ENCODE measurements around the gene CHCHD3.
A peak's percentile ranks its signal among the peaks of the same experiment; 100 is the strongest.

CHCHD3 gene

DNA sequence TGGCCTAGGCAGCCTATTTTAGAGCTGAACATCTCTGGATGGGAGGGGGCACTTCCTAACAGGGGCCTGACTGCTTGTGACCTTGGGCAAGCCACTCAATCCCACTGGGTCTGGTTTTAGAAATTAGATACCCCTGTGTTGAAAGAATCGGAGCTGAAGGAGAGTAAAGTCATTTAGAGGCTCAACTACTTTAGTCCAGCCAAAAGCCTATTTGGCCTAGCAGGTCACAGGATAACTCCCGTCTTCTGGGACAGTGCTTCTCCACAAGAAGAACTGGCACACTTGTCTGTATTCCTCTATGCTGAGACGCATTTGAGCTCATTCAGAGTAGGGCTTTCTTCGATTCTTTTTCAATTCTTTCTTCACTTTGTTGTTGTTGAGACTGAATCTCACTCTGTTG lies 224.2 kb downstream of the CHCHD3 start:
- no peak for DNase-seq

GRCh38 chr7:132857031-132857430 lies 224.9 kb downstream of the CHCHD3 start:
- no peak for DNase-seq

GRCh38 chr7:132856416-132856815 lies 225.5 kb downstream of the CHCHD3 start:
- DNase-seq, result no peak

DNA sequence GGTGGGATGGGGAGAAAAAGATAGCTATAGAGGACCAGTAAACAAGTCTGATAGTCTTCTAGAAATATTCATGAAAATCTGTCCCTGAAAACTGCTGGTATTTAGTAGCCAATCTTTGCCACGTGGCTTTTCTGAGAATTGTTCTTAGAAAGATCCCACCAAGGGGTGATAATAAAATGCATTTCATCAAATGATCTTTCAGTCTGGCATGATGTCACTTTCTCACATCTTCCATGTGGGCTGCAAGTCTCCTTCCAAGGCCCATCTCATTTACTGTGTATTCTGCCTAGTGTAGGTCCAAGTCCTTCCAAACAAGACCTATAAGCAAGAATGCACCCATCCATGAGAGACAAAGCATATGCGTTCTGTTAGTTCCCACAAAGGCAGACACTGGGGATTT lies 226.0 kb downstream of the CHCHD3 start:
- DNase-seq, result no peak

- no peak for DNase-seq
Observed at GRCh38 chr7:132854238-132854637, 227.7 kb downstream of the CHCHD3 start.

- no peak for DNase-seq
Observed at GRCh38 chr7:132847376-132847775, 234.5 kb downstream of the CHCHD3 start.

DNA sequence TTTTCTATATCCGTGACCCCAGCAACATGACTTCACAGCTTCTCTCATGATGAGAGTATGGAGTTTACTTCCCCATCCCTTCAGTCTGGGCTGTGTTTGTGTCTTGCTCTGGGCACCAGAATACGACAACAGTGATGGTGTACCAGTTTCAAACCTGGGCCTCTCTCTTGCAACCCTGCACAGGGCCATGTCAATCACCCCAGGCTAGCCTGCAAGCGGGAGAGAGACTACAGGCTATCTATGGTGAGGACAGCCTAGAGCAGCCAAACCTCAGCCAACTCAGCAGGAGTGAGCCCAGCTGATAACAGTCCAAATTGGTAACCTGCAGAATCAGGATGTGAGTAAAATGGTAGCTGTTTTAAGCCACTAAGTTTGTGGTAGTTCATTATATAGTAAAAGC lies 235.8 kb downstream of the CHCHD3 start:
- DNase-seq, result no peak

GRCh38 chr7:132842478-132842877 lies 239.4 kb downstream of the CHCHD3 start:
- DNase-seq, result no peak

GRCh38 chr7:132840199-132840598 lies 241.7 kb downstream of the CHCHD3 start:
- DNase-seq, result no peak

GRCh38 chr7:132838313-132838712 lies 243.6 kb downstream of the CHCHD3 start:
- no peak for DNase-seq

DNA sequence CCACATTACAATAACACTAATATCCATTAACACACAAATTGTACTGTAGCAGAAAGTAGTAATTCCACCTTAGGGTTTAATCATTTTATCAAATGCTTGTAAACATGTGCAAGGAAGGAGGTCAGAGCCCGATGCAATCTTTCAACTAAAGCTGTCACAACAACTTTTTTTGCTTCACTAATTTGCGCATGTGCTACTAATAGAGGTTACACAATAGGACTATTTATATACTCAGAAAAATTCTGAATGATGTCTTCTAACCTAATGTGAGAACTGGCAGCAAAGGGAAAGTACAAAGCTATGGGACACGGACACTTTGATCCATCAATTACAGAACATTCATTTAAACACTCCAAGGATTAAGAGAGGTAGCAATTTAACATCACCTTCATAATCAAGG lies 244.4 kb downstream of the CHCHD3 start:
- DNase-seq, result no peak

GRCh38 chr7:132836746-132837145 lies 245.1 kb downstream of the CHCHD3 start:
- DNase-seq, result peak; percentile 75

GRCh38 chr7:132830941-132831340 lies 250.9 kb downstream of the CHCHD3 start:
- no peak for DNase-seq

GRCh38 chr7:132828502-132828901 lies 253.4 kb downstream of the CHCHD3 start:
- DNase-seq, result no peak

GRCh38 chr7:132825932-132826835 lies 255.7 kb downstream of the CHCHD3 start:
- no peak for DNase-seq

- no peak for DNase-seq
Observed at GRCh38 chr7:132825222-132825621, 256.7 kb downstream of the CHCHD3 start.

DNA sequence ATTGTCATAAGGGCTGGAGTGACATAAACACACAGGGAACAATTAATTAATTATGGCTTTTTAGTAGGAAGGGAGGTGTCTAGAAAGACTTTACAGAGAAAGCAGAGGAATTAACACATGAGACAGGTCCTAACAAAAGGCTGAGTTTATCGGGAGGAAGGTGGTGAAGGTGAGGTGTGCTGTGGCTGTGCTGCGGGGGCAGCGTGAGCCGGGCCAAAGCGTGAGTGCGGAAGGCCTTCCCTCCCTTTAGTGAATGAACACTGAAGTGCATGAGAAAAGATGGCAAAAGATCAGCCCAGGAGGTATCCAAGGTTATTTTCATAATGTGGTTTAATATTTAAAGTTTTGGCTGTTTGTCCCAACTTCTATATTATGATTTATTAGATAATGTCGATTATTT lies 262.2 kb downstream of the CHCHD3 start:
- no peak for DNase-seq

DNA sequence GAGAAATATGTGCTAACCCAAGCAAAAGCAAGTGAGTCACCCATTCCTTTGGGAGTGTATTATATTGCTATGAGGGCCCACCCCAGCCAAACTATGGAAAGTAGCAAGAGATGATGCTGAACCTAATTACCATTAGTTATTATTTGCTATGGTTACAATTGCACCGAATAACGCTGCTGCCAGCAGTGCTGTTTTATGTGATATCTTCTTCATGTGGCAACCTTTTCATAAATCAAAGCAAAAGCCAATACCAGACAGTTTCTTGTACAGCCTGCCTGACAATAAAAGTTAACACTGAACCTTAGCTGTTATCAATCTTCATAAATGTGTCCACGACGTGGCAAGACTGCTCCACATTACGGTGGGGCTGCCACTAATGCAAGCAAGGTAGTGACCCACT lies 263.9 kb downstream of the CHCHD3 start:
- DNase-seq, result no peak

GRCh38 chr7:132815696-132816311 lies 266.1 kb downstream of the CHCHD3 start:
- peak; percentile 2 for DNase-seq

DNA sequence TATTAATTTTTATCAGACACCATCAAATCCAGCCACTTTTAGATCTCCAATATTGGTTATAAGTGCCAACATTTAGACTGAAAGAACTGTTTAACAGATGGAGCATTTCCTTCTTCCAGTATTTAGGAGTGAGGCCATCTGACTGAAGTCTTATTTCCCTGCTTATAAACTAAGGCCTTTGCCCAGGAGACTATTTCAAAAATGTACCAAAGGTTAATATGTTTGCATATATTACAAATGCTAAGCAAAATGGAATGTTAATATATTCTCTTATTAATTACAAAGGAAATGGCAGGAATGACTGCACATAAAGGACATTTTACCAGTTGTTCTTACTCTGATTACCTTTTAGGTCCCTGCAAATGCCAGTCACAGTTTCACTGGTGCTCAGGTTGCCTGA lies 266.8 kb downstream of the CHCHD3 start:
- DNase-seq, result no peak

DNA sequence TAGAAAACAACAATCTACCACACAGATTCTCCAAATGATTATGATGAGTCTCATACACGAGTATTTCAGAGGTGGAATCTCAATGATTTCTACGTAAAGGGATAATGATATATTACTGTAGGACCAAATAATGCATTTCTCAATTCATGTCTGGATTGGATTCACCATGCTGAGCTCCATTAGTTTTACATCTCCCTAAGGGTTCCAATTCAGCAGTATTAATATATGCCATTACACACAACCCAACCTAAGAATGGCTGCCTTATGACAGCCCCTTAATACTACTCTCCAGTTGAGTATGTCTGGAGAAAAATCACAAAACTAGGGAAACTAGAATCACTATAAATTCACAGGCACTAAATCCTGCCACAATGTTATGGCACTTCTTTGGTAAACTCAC lies 271.3 kb downstream of the CHCHD3 start:
- DNase-seq, result no peak

DNA sequence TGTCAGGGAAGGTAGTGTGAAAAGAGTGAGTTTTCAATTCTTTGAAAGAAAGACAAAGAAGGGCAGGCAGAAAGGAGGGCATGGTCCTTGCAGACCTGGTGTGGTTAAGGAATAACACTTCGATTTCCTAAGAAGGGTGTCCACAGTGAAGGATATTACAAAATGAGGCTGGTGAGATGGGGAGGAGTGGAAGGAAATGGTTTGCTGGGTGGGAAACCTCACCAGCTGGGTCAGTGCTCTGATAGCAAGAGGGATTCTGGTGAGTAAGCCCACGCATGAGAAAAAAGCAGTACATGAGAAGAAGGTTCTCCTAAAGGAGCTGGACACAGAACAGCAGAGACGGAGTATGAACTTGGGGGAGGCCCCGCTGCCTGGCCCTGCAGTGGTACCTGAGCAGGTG lies 275.1 kb downstream of the CHCHD3 start:
- DNase-seq, result no peak

DNA sequence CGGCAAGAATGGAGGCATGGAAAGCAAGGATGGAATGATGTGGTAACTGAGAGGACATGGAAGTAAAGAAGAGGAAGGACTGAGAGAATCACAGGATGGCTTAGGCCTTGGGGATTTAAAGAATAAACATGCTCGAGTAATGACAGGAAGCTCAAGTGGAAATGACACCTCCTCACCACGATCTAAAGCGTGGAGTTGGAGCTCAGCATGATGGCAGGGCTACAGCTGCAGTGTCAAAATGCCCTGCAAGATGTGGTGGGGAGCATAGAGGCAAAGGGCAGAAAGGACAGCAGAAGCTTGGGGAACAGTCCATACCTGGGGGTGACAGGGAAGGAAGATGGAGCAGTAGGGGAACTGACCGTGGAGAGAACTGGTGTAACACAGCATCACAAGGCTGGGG lies 276.1 kb downstream of the CHCHD3 start:
- DNase-seq, result no peak

- DNase-seq, result no peak
Observed at GRCh38 chr7:132804849-132805485, 276.9 kb downstream of the CHCHD3 start.

All from EL (cell line).